Liver (tissue), 9 donors: ENCODE data around the gene LRRFIP1. TPM values are rescaled to one million over a fixed set of nuclear protein-coding genes. Genes with fewer than 3 reads are reported as not detected.

Source experiments
- DNase-seq: peaks from one replicate; pipeline ENCODE4 v3.0.0-alpha.2; 2017; ENCODE audit warnings: low spot score
- H3K27ac ChIP-seq, 2 donors: one replicate each; pipeline ENCODE4 v1.7.0; 2013; ENCODE audit warnings: inconsistent platforms in 2 of 2, low read length in 2 of 2, control low read depth in 1 of 2, low read depth in 1 of 2, mild to moderate bottlenecking in 1 of 2
- H3K27me3 ChIP-seq, 4 donors: one replicate each; pipeline versions ENCODE4 v1.6.1 to v1.7.0; 2013; ENCODE audit warnings: low read length in 3 of 4, inconsistent platforms in 1 of 4, mild to moderate bottlenecking in 1 of 4, moderate library complexity in 1 of 4; ENCODE audit not compliant: control insufficient read depth in 4 of 4, insufficient read depth in 4 of 4
- H3K36me3 ChIP-seq, 4 donors: one replicate each; pipeline versions ENCODE4 v1.6.1 to v1.7.0; 2013; ENCODE audit warnings: low read length in 3 of 4, mild to moderate bottlenecking in 3 of 4, low read depth in 1 of 4, moderate library complexity in 1 of 4; ENCODE audit not compliant: control insufficient read depth in 4 of 4, insufficient read depth in 3 of 4
- H3K4me1 ChIP-seq, 4 donors: one replicate each; pipeline versions ENCODE4 v1.6.1 to v1.7.0; 2013; ENCODE audit warnings: low read length in 3 of 4, mild to moderate bottlenecking in 3 of 4, moderate library complexity in 1 of 4; ENCODE audit not compliant: control insufficient read depth in 4 of 4, insufficient read depth in 4 of 4
- H3K4me3 ChIP-seq, 3 donors: one replicate each; pipeline versions ENCODE4 v1.6.1 to v1.7.0; 2013; ENCODE audit warnings: low read length in 3 of 3, control low read depth in 1 of 3, low read depth in 1 of 3, mild to moderate bottlenecking in 1 of 3
- H3K9ac ChIP-seq, 2 donors: one replicate each; pipeline ENCODE4 v1.7.0; 2013; ENCODE audit warnings: low read length in 2 of 2, mild to moderate bottlenecking in 2 of 2, moderate library complexity in 2 of 2, control low read depth in 1 of 2, low read depth in 1 of 2
- H3K9me3 ChIP-seq, 4 donors: one replicate each; pipeline versions ENCODE4 v1.6.1 to v1.7.0; 2013; ENCODE audit warnings: low read length in 3 of 4; ENCODE audit not compliant: control insufficient read depth in 4 of 4
- ATF3 ChIP-seq: IDR thresholded peaks from 2 replicates; pipeline ENCODE4 v1.6.1; 2016; ENCODE audit warnings: antibody characterized with exemption
- EGR1 ChIP-seq, 2 donors: IDR thresholded peaks; 2 replicates each; pipeline ENCODE4 v1.6.1; 2016 to 2018; ENCODE audit warnings: antibody characterized with exemption in 2 of 2, low read depth in 2 of 2
- FOXA1 ChIP-seq: IDR thresholded peaks from 2 replicates; pipeline ENCODE4 v1.6.1; 2016; ENCODE audit warnings: antibody characterized with exemption
- FOXA2 ChIP-seq: IDR thresholded peaks from 2 replicates; pipeline ENCODE4 v1.6.1; 2016; ENCODE audit warnings: antibody characterized with exemption
- GABPA ChIP-seq, 2 donors: IDR thresholded peaks in 1 of 2; conservative IDR thresholded peaks in 1 of 2; 2 replicates each; pipeline ENCODE4 v1.6.1; 2016; ENCODE audit warnings: antibody characterized with exemption in 2 of 2, mild to moderate bottlenecking in 1 of 2, moderate library complexity in 1 of 2
- HNF4G ChIP-seq: IDR thresholded peaks from 2 replicates; pipeline ENCODE4 v1.6.1; 2016; ENCODE audit warnings: antibody characterized with exemption
- NR2F2 ChIP-seq: IDR thresholded peaks from 2 replicates; pipeline ENCODE4 v1.6.1; 2016; ENCODE audit warnings: antibody characterized with exemption
- REST ChIP-seq: IDR thresholded peaks from 2 replicates; pipeline ENCODE4 v1.6.1; 2016; ENCODE audit warnings: antibody characterized with exemption, mild to moderate bottlenecking
- RXRA ChIP-seq, 2 donors: IDR thresholded peaks; 2 replicates each; pipeline ENCODE4 v1.6.1; 2017 to 2018; ENCODE audit warnings: antibody characterized with exemption in 2 of 2, mild to moderate bottlenecking in 1 of 2
- TAF1 ChIP-seq: conservative IDR thresholded peaks from 2 replicates; pipeline ENCODE4 v1.6.1; 2016; ENCODE audit warnings: antibody characterized with exemption, mild to moderate bottlenecking
- YY1 ChIP-seq: IDR thresholded peaks from 2 replicates; pipeline ENCODE4 v1.6.1; 2016; ENCODE audit warnings: antibody characterized with exemption, mild to moderate bottlenecking
- WGBS: extraction: QIAGEN DNeasy Blood & Tissue Kit; methylation state at CpG from one replicate; pipeline ENCODE4 v1.1.7; 2013; 5-methylcytosine and 5-hydroxymethylcytosine counted together
- polyA plus RNA-seq, 2 donors: library from polyadenylated mRNA; stranded (reverse) in 1 of 2; unstranded in 1 of 2; fragments of 200-250 nt in 1 of 2; fragments of >200 nt in 1 of 2; fragmentation: Nextera tagmentation in 1 of 2; extraction: Ambion mirVana in 1 of 2; gene quantifications; one replicate each; pipeline versions ENCODE4 v1.2.1 to v1.2.3, GENCODE V29; 2013 to 2015
- total RNA-seq, 2 donors: library from RNA; depleted of rRNA; stranded (reverse); fragments of >200 nt; gene quantifications; one replicate each; pipeline ENCODE4 v1.2.3, GENCODE V29; 2014
- TF ChIP-seq, protein P1 (sequence below): fragments of 150-350 bp; IDR thresholded peaks from 2 replicates; pipeline ENCODE4 v1.5.1; 2017; ENCODE audit warnings: improper control_type of control experiment, low read depth, low read length; ENCODE audit not compliant: missing input control
- donor health status: healthy.
- donor health status: healthy.
- donor health status: healthy.
- donor health status: healthy.
- donor health status: healthy.

The LRRFIP1 gene
- total and polyA plus RNA-seq, 4 donors: 13.3 to 56.1 (median 39.1) TPM

GRCh38 chr2:237695201-237695780 lies 67.9 kb downstream of the LRRFIP1 start:
- DNase-seq: no peak
- TF ChIP-seq GABPA (IDR thresholded peaks at IDR 0.05 in 1 of 2, conservative IDR thresholded peaks at IDR 0.05 in 1 of 2) (no peak), HNF4G (no peak), NR2F2 (no peak)
- H3K4me1 ChIP-seq: peaks cover 4 to 42% (median 18%) of the 10 kb centered on the region in 4 donors
- H3K4me3 ChIP-seq: no peak overlapping the region
- WGBS: 57% methylated on average over 7 of the region's 7 CpGs
- H3K27me3 ChIP-seq: no peaks in the 10 kb centered on the region
- no peaks in the 10 kb centered on the region for H3K36me3 ChIP-seq
- no peaks in the 10 kb centered on the region for H3K9me3 ChIP-seq
- peak overlapping the region; percentile 52 to 61 for H3K27ac ChIP-seq
- no peak overlapping the region for H3K9ac ChIP-seq

GRCh38 chr2:237696461-237696860 lies 69.1 kb downstream of the LRRFIP1 start:
- Histone ChIP-seq H3K27ac (peak overlapping the region in 1 of 2 donors; percentile 29), H3K36me3 (no peaks in the 10 kb centered on the region), H3K9ac (no peak overlapping the region), H3K4me1 (peaks cover 4 to 43% (median 16%) of the 10 kb centered on the region in 4 donors), H3K27me3 (no peaks in the 10 kb centered on the region), H3K9me3 (no peaks in the 10 kb centered on the region), H3K4me3 (no peak overlapping the region)
- TF ChIP-seq, protein P1, sequence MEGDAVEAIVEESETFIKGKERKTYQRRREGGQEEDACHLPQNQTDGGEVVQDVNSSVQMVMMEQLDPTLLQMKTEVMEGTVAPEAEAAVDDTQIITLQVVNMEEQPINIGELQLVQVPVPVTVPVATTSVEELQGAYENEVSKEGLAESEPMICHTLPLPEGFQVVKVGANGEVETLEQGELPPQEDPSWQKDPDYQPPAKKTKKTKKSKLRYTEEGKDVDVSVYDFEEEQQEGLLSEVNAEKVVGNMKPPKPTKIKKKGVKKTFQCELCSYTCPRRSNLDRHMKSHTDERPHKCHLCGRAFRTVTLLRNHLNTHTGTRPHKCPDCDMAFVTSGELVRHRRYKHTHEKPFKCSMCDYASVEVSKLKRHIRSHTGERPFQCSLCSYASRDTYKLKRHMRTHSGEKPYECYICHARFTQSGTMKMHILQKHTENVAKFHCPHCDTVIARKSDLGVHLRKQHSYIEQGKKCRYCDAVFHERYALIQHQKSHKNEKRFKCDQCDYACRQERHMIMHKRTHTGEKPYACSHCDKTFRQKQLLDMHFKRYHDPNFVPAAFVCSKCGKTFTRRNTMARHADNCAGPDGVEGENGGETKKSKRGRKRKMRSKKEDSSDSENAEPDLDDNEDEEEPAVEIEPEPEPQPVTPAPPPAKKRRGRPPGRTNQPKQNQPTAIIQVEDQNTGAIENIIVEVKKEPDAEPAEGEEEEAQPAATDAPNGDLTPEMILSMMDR: peak; percentile 4
- no peak for TF ChIP-seq TAF1
- no peak for TF ChIP-seq EGR1 (IDR thresholded peaks at IDR 0.05; ENCODE audit: low read depth in 2 of 2)
- TF ChIP-seq YY1: no peak
- TF ChIP-seq RXRA (IDR thresholded peaks at IDR 0.05): no peak
- no peak for TF ChIP-seq ATF3
- TF ChIP-seq FOXA2: no peak
- no peak for TF ChIP-seq REST
- TF ChIP-seq FOXA1: no peak
- 70% methylated on average over 5 of the region's 5 CpGs for WGBS
- no peak for DNase-seq
